ENCODE data around the gene DDX59. TPM values are rescaled to one million over a fixed set of nuclear protein-coding genes. Genes with fewer than 3 reads are reported as not detected.

Gene DDX59
- 12.6 TPM for total RNA-seq
- long read RNA-seq, transcript DDX59-201 (8 exons, 2,289 nt) = major isoform, 24 of 37 reads
- long read RNA-seq, partial matches to known transcripts = 6 of 37 reads
- long read RNA-seq, other reads (novel, unspliced or antisense) = 7 of 37 reads

- intact Hi-C loops (cut with micrococcal nuclease) = loop anchor here (5.0 kb wide), 1 partner anchor 133 kb away; no protein-coding TSS in a partner anchor
- DNase-seq (peak; percentile 98), ATAC-seq (peak; percentile 96)
These were observed at the start of gene DDX59 for GRCh38 chr1:200669314-200670241. TSS of gene DDX59 (minus strand) at chr1:200669907. CDS start at chr1:200666740, 3,167 bp downstream.

GRCh38 chr1:200714504-200715187 lies 44.9 kb upstream of the DDX59 start:
- intact Hi-C loops (cut with micrococcal nuclease) = no loop called here
- DNase-seq = no peak
- no peak for ATAC-seq

- intact Hi-C loops (cut with micrococcal nuclease) = no loop called here
- no peak for DNase-seq
- no peak for ATAC-seq
These were observed 40.5 kb upstream of the DDX59 start for GRCh38 chr1:200710166-200710565.

- ATAC-seq = no peak
- no peak for DNase-seq
- intact Hi-C loops (cut with micrococcal nuclease) = no loop called here
These were observed 39.1 kb upstream of the DDX59 start for GRCh38 chr1:200708769-200709168.

GRCh38 chr1:200708161-200708560 lies 38.5 kb upstream of the DDX59 start:
- DNase-seq = no peak
- no peak for ATAC-seq
- intact Hi-C loops (cut with micrococcal nuclease) = no loop called here

- ATAC-seq = no peak
- intact Hi-C loops (cut with micrococcal nuclease) = no loop called here
- DNase-seq = no peak
These were observed 37.4 kb upstream of the DDX59 start for GRCh38 chr1:200707116-200707515.

GRCh38 chr1:200706111-200706814 lies 36.6 kb upstream of the DDX59 start:
- no peak for ATAC-seq
- DNase-seq = no peak
- intact Hi-C loops (cut with micrococcal nuclease) = no loop called here

- DNase-seq (no peak), ATAC-seq (no peak)
- intact Hi-C loops (cut with micrococcal nuclease) = no loop called here
These were observed 35.3 kb upstream of the DDX59 start for GRCh38 chr1:200704986-200705500.

GRCh38 chr1:200699871-200700270 lies 30.2 kb upstream of the DDX59 start:
- intact Hi-C loops (cut with micrococcal nuclease) = no loop called here
- DNase-seq (no peak), ATAC-seq (no peak)

GRCh38 chr1:200694738-200695137 lies 25.0 kb upstream of the DDX59 start:
- intact Hi-C loops (cut with micrococcal nuclease) = no loop called here
- DNase-seq = no peak
- no peak for ATAC-seq

- ATAC-seq (no peak), DNase-seq (no peak)
- intact Hi-C loops (cut with micrococcal nuclease) = no loop called here
These were observed 23.6 kb upstream of the DDX59 start for GRCh38 chr1:200693327-200693726.

GRCh38 chr1:200692316-200692715 lies 22.6 kb upstream of the DDX59 start:
- DNase-seq (no peak), ATAC-seq (no peak)
- intact Hi-C loops (cut with micrococcal nuclease) = no loop called here

- ATAC-seq (no peak), DNase-seq (no peak)
- intact Hi-C loops (cut with micrococcal nuclease) = no loop called here
These were observed 16.9 kb upstream of the DDX59 start for GRCh38 chr1:200686620-200687019.

- intact Hi-C loops (cut with micrococcal nuclease) = no loop called here
- ATAC-seq (no peak), DNase-seq (no peak)
These were observed 14.3 kb upstream of the DDX59 start for GRCh38 chr1:200684015-200684414.

- DNase-seq = no peak
- intact Hi-C loops (cut with micrococcal nuclease) = no loop called here
- ATAC-seq = no peak
These were observed 13.6 kb upstream of the DDX59 start for GRCh38 chr1:200683298-200683697.

- ATAC-seq (peak; percentile 47), DNase-seq (no peak)
- intact Hi-C loops (cut with micrococcal nuclease) = no loop called here
These were observed 11.5 kb upstream of the DDX59 start for GRCh38 chr1:200681231-200681630.

GRCh38 chr1:200676829-200677228 lies 7.1 kb upstream of the DDX59 start:
- DNase-seq (no peak), ATAC-seq (no peak)
- intact Hi-C loops (cut with micrococcal nuclease) = no loop called here

GRCh38 chr1:200675588-200675852 lies 5.8 kb upstream of the DDX59 start:
- no peak for ATAC-seq
- no peak for DNase-seq
- intact Hi-C loops (cut with micrococcal nuclease) = no loop called here

- ATAC-seq (no peak), DNase-seq (no peak)
- intact Hi-C loops (cut with micrococcal nuclease) = loop anchor here (5.0 kb wide), 1 partner anchor 127 kb away; no protein-coding TSS in a partner anchor
These were observed 5.3 kb upstream of the DDX59 start for GRCh38 chr1:200674838-200675587.
